IMR-90 (cell line): Measurements from ENCODE around the gene DCP2. TPM values are rescaled to one million over a fixed set of nuclear protein-coding genes. Genes with fewer than 3 reads are reported as not detected.

ENCODE experiments used
- RAD21 ChIP-seq: IDR thresholded peaks from 2 replicates; pipeline ENCODE4 v1.6.1; 2012; ENCODE audit warnings: low read length, improper control_type of control experiment
- polyA plus RNA-seq, 3 experiments: library from polyadenylated mRNA; depleted of rRNA; stranded (reverse); fragments of >200 nt; gene quantifications; 2 replicates each; pipeline ENCODE4 v1.2.3, GENCODE V29; 2012; ENCODE audit warnings: low replicate concordance in 1 of 3
- total RNA-seq: library from RNA; depleted of rRNA; stranded (reverse); fragments of >200 nt; gene quantifications from 2 replicates; pipeline ENCODE4 v1.2.3, GENCODE V29; 2012
- TF ChIP-seq, protein P1 (sequence below): conservative IDR thresholded peaks from 2 replicates; pipeline ENCODE4 v1.5.1; 2012; ENCODE audit warnings: mild to moderate bottlenecking, low read depth, low read length, improper control_type of control experiment

Gene DCP2
- total and polyA plus RNA-seq, 2 of the 4 experiments (the other 2 are of a cell fraction): 6.9 to 18.6 TPM

DNA sequence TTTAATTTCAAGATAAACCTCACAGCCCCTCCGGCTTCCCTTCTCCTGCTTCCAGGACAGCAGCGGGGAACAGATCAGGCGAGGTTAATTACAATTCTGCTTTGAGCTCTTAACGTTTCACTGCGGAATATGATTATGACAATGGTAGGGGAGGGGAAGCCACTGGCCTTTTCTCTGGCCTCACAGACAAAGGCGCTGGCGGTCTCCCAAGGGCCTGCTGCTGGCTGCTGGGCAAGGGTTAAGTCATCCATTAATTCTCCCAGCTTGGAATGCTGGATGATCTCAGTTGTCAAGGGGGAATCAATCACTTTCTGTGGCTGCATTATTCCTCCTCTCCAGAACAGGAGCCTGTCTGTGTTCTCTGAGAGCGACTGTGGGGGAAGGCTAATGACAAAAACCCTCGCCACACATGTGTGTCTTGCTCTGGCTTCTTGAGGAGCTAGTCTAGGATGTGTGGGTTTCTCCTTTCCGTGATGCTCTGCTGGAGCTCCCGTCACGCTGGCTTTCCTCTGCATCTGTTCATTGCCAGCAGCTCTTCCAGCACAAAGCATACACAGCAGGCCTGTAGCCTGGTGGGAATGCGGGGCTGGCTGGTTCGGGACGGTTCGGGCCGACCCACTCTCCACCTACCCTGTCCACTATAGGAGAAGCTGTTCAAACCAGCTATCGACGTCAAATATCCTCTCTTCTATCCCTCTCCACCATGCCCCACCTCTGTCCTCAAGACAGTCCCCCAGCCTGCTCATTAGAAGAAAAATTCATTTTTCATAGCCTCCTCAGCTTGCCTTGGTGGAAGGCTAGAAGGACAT lies 82.8 kb downstream of the DCP2 start (continued):
- TF ChIP-seq, protein P1, sequence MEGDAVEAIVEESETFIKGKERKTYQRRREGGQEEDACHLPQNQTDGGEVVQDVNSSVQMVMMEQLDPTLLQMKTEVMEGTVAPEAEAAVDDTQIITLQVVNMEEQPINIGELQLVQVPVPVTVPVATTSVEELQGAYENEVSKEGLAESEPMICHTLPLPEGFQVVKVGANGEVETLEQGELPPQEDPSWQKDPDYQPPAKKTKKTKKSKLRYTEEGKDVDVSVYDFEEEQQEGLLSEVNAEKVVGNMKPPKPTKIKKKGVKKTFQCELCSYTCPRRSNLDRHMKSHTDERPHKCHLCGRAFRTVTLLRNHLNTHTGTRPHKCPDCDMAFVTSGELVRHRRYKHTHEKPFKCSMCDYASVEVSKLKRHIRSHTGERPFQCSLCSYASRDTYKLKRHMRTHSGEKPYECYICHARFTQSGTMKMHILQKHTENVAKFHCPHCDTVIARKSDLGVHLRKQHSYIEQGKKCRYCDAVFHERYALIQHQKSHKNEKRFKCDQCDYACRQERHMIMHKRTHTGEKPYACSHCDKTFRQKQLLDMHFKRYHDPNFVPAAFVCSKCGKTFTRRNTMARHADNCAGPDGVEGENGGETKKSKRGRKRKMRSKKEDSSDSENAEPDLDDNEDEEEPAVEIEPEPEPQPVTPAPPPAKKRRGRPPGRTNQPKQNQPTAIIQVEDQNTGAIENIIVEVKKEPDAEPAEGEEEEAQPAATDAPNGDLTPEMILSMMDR: no peak
- TF ChIP-seq RAD21: no peak
